HFF-Myc (cell line): ENCODE measurements around the gene UNK.

Source experiments
- DNase-seq: peaks from one replicate; pipeline ENCODE4 v3.0.0-alpha.2; 2011; ENCODE audit warnings: low read depth; ENCODE audit errors: extremely low read depth
- H3K4me3 ChIP-seq: replicated peaks from 2 replicates; pipeline ENCODE4 v1.5.1; 2011; ENCODE audit warnings: low read depth, mild to moderate bottlenecking, control low read depth, low read length
- TF ChIP-seq, protein P1 (sequence below): IDR thresholded peaks from 2 replicates; pipeline ENCODE4 v1.5.1; 2012; ENCODE audit warnings: mild to moderate bottlenecking, low read depth, low read length, control low read depth; ENCODE audit errors: missing control alignments

Gene UNK

DNA sequence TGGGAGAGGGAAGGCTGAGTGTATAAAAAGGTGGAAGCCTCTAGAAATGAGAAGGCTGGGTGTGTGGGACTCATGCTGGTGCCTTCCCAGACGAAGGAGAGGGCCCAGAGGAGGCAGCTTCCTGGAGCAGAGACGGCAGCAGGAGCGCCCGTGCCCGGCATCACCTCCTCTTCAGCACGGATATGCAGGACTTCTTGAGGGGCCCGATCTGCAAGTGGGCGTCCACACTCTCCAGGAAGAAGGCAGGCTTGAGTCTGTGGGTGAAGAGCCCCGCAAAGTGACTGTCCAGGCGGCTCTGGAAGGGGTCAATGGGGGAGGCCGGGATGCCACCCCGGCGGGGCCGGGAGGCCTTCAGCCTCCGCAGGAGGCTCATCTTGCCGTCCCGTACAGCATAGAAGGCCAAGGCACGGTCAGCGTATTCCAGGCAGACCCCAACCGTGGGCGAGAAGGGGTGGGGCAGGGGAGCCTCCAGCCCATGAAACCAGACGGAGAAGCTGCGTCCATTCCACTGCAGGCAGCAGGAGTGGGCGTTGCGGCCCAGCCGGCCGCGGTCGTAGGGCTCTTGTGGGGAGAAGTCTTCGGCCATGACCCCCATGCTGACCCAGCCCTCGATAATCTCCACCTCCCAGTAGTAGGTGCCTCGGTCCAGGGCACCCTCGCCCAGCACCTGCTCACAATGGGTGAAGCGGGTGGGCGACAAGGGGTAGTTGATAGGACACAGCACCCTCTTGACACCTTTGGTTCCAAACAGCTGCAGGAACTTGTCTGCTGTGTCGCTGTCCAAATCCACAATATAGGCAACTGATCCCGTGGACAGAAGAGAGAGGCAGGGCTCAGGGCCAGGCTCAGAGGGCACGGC is 89.9 kb downstream of the UNK start:
- DNase-seq = no peak
- TF ChIP-seq, protein P1, sequence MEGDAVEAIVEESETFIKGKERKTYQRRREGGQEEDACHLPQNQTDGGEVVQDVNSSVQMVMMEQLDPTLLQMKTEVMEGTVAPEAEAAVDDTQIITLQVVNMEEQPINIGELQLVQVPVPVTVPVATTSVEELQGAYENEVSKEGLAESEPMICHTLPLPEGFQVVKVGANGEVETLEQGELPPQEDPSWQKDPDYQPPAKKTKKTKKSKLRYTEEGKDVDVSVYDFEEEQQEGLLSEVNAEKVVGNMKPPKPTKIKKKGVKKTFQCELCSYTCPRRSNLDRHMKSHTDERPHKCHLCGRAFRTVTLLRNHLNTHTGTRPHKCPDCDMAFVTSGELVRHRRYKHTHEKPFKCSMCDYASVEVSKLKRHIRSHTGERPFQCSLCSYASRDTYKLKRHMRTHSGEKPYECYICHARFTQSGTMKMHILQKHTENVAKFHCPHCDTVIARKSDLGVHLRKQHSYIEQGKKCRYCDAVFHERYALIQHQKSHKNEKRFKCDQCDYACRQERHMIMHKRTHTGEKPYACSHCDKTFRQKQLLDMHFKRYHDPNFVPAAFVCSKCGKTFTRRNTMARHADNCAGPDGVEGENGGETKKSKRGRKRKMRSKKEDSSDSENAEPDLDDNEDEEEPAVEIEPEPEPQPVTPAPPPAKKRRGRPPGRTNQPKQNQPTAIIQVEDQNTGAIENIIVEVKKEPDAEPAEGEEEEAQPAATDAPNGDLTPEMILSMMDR = no peak
- no peak overlapping the region for H3K4me3 ChIP-seq
